ENCODE measurements around the gene NCOA7.
"Not testable (repeated sequence)": the region's sequence is repeated elsewhere in the genome, so short reads cannot be mapped to it uniquely, and the experiment has no call there.

Gene NCOA7

GRCh38 chr6:125791151-125791819, 525 bp downstream of the NCOA7 start:
- DNase-seq (ENCODE audit: low spot score) = peak; percentile 65

GRCh38 chr6:125791820-125792165, 1.0 kb downstream of the NCOA7 start:
- DNase-seq (ENCODE audit: low spot score) = no peak

GRCh38 chr6:125792172-125792571, 1.4 kb downstream of the NCOA7 start:
- no peak for DNase-seq (ENCODE audit: low spot score)

- no peak for DNase-seq (ENCODE audit: low spot score)
These were observed 1.9 kb downstream of the NCOA7 start for GRCh38 chr6:125792680-125793079.

- DNase-seq (ENCODE audit: low spot score) = no peak
These were observed 2.5 kb downstream of the NCOA7 start for GRCh38 chr6:125793280-125793679.

GRCh38 chr6:125793863-125794262, 3.1 kb downstream of the NCOA7 start:
- no peak for DNase-seq (ENCODE audit: low spot score)

GRCh38 chr6:125794342-125795137, 3.8 kb downstream of the NCOA7 start:
- DNase-seq (ENCODE audit: low spot score) = no peak

- no peak for DNase-seq (ENCODE audit: low spot score)
These were observed 4.5 kb downstream of the NCOA7 start for GRCh38 chr6:125795301-125795700.

- no peak for DNase-seq (ENCODE audit: low spot score)
These were observed 6.5 kb downstream of the NCOA7 start for GRCh38 chr6:125797120-125797885.

GRCh38 chr6:125797886-125798444, 7.2 kb downstream of the NCOA7 start:
- no peak for DNase-seq (ENCODE audit: low spot score)

GRCh38 chr6:125798734-125799508, 8.2 kb downstream of the NCOA7 start:
- no peak for DNase-seq (ENCODE audit: low spot score)

- no peak for DNase-seq (ENCODE audit: low spot score)
These were observed 11.6 kb downstream of the NCOA7 start for GRCh38 chr6:125802383-125802782.

GRCh38 chr6:125802943-125803377, 12.2 kb downstream of the NCOA7 start:
- DNase-seq (ENCODE audit: low spot score) = no peak

GRCh38 chr6:125804264-125804663, 13.5 kb downstream of the NCOA7 start:
- DNase-seq (ENCODE audit: low spot score) = no peak

GRCh38 chr6:125804866-125805425, 14.2 kb downstream of the NCOA7 start:
- not testable (repeated sequence) for DNase-seq (ENCODE audit: low spot score)

- no peak for DNase-seq (ENCODE audit: low spot score)
These were observed 16.1 kb downstream of the NCOA7 start for GRCh38 chr6:125806813-125807212.

GRCh38 chr6:125807293-125807692, 16.5 kb downstream of the NCOA7 start:
- DNase-seq (ENCODE audit: low spot score) = no peak

- no peak for DNase-seq (ENCODE audit: low spot score)
These were observed 17.3 kb downstream of the NCOA7 start for GRCh38 chr6:125808060-125808459.

- no peak for DNase-seq (ENCODE audit: low spot score)
These were observed 17.8 kb downstream of the NCOA7 start for GRCh38 chr6:125808591-125808990.

GRCh38 chr6:125809570-125810170, 18.9 kb downstream of the NCOA7 start:
- no peak for DNase-seq (ENCODE audit: low spot score)

- peak; percentile 86 for DNase-seq (ENCODE audit: low spot score)
These were observed 19.7 kb downstream of the NCOA7 start for GRCh38 chr6:125810445-125810844.

All from SK-N-DZ (cell line).